ENCODE data around the gene PCMT1. TPM values are rescaled to one million over a fixed set of nuclear protein-coding genes. Genes with fewer than 3 reads are reported as not detected.

The PCMT1 gene
- total and polyA plus RNA-seq, 2 of the 13 experiments (the other 11 are each of a cell fraction or from before 2014, with no cell fraction given) = 112 to 169 TPM

- TF ChIP-seq THRA (CRISPR knock-in tag; IDR thresholded peaks at IDR 0.05; ENCODE audit: borderline replicate concordance) (peak; percentile 74), TEAD3 (CRISPR knock-in tag; optimal IDR thresholded peaks at IDR 0.05; ENCODE audit: borderline replicate concordance) (peak; percentile 14), KDM6A (CRISPR knock-in tag; IDR thresholded peaks at IDR 0.05; ENCODE audit: low read depth) (peak; percentile 44; the same call in 1 of the 2 replicates), PAF1 (CRISPR knock-in tag; IDR thresholded peaks at IDR 0.05) (no peak), SOX6 (IDR thresholded peaks at IDR 0.05) (no peak), SOX6 (CRISPR knock-in tag; IDR thresholded peaks at IDR 0.05) (peak; percentile 54), SMYD3 (CRISPR knock-in tag; IDR thresholded peaks at IDR 0.05) (no peak), HDAC2 (CRISPR knock-in tag; IDR thresholded peaks at IDR 0.05) (peak; percentile 53; the same call in 1 of the 2 replicates), GATA4 (IDR thresholded peaks at IDR 0.05; ENCODE audit: borderline replicate concordance, low read depth) (no peak), IRF2 (CRISPR knock-in tag; IDR thresholded peaks at IDR 0.05) (0 out of 2 replicates have a peak, but pooled peaks have one; percentile 38), CREM (IDR thresholded peaks at IDR 0.05) (peak; percentile 37; the same call in 1 of the 2 replicates), CREM (CRISPR knock-in tag; IDR thresholded peaks at IDR 0.05) (no peak), CEBPG (CRISPR knock-in tag; IDR thresholded peaks at IDR 0.05) (peak; percentile 86), ZNF747 (CRISPR knock-in tag; IDR thresholded peaks at IDR 0.05; ENCODE audit: borderline replicate concordance) (no peak), NFIC (IDR thresholded peaks at IDR 0.05; ENCODE audit: low read length) (peak; percentile 29; the same call in 1 of the 2 replicates), EP300 (IDR thresholded peaks at IDR 0.05; ENCODE audit: low read depth in 2 of 2, low read length in 2 of 2) (peak in 1 of 2 experiments; percentile 62; a peak in 1 of 4 replicates), EP300 (CRISPR knock-in tag; IDR thresholded peaks at IDR 0.05; ENCODE audit: borderline replicate concordance) (peak; percentile 31; the same call in 1 of the 2 replicates), ZNF549 (CRISPR knock-in tag; IDR thresholded peaks at IDR 0.05) (no peak), NFKBIZ (CRISPR knock-in tag; IDR thresholded peaks at IDR 0.05) (0 out of 2 replicates have a peak, but pooled peaks have one; percentile 35), ZNF770 (CRISPR knock-in tag; IDR thresholded peaks at IDR 0.05) (peak; percentile 96), PAX8 (CRISPR knock-in tag; IDR thresholded peaks at IDR 0.05; ENCODE audit: borderline replicate concordance) (no peak)
- TF ChIP-seq, protein P1, sequence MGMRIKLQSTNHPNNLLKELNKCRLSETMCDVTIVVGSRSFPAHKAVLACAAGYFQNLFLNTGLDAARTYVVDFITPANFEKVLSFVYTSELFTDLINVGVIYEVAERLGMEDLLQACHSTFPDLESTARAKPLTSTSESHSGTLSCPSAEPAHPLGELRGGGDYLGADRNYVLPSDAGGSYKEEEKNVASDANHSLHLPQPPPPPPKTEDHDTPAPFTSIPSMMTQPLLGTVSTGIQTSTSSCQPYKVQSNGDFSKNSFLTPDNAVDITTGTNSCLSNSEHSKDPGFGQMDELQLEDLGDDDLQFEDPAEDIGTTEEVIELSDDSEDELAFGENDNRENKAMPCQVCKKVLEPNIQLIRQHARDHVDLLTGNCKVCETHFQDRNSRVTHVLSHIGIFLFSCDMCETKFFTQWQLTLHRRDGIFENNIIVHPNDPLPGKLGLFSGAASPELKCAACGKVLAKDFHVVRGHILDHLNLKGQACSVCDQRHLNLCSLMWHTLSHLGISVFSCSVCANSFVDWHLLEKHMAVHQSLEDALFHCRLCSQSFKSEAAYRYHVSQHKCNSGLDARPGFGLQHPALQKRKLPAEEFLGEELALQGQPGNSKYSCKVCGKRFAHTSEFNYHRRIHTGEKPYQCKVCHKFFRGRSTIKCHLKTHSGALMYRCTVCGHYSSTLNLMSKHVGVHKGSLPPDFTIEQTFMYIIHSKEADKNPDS (CRISPR knock-in tag; IDR thresholded peaks at IDR 0.05) = no peak
- TF ChIP-seq, protein P2, sequence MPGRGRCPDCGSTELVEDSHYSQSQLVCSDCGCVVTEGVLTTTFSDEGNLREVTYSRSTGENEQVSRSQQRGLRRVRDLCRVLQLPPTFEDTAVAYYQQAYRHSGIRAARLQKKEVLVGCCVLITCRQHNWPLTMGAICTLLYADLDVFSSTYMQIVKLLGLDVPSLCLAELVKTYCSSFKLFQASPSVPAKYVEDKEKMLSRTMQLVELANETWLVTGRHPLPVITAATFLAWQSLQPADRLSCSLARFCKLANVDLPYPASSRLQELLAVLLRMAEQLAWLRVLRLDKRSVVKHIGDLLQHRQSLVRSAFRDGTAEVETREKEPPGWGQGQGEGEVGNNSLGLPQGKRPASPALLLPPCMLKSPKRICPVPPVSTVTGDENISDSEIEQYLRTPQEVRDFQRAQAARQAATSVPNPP (CRISPR knock-in tag; IDR thresholded peaks at IDR 0.05) = no peak
Measured at GRCh38 chr6:149859368-149859767, 109.8 kb downstream of the PCMT1 start (continued).
